T-cell (primary cell): ENCODE results near the gene PLCL1. TPM values are rescaled to one million over a fixed set of nuclear protein-coding genes. Genes with fewer than 3 reads are reported as not detected.

Experiments
- ATAC-seq, 4 experiments: fragments of 200-7000 bp in 3 of 4; fragments of 150-1000 bp in 1 of 4; cut with Tn5 transposase; replicated peaks in 1 of 4; 1 replicate in 3 of 4; 2 replicates in 1 of 4; pipeline ENCODE4 v1.10.0; 2021; ENCODE audit warnings: moderate library complexity in 3 of 4, mild to moderate bottlenecking in 2 of 4, moderate number of reproducible peaks in 1 of 4
- CTCF ChIA-PET, 2 donors: fragments of 300-600 bp; sonication (Branson Sonifier 250); formaldehyde crosslinking; loops; one replicate each; lab custom pipeline; 2022; ENCODE audit warnings: antibody characterized with exemption in 2 of 2; lab: Charles Lee
- POLR2A ChIA-PET, 2 donors: fragments of 300-600 bp; sonication (Branson Sonifier 250); formaldehyde crosslinking; loops; one replicate each; lab custom pipeline; 2022; ENCODE audit warnings: antibody characterized with exemption in 2 of 2; lab: Charles Lee
- DNase-seq, 35 experiments: peaks; one replicate each; pipeline versions ENCODE4 v3.0.0 to v3.0.0-alpha.2; 2013 to 2023
- H3K27ac ChIP-seq: one replicate; pipeline ENCODE4 v1.5.1; 2013; ENCODE audit warnings: low read length
- H3K27me3 ChIP-seq, 2 experiments: replicated peaks in 1 of 2; 1 replicate in 1 of 2; 2 replicates in 1 of 2; pipeline versions ENCODE4 v1.6.1 to v1.7.0; 2013; ENCODE audit warnings: low read length in 1 of 2, mixed read lengths in 1 of 2; ENCODE audit not compliant: control insufficient read depth in 2 of 2, insufficient read depth in 2 of 2; ENCODE audit errors: extremely low read depth in 1 of 2
- H3K36me3 ChIP-seq, 2 donors: 1 replicate in 1 of 2; 2 replicates in 1 of 2; pipeline versions ENCODE4 v1.6.1 to v1.7.0; 2013; ENCODE audit warnings: low read length in 1 of 2; ENCODE audit not compliant: control insufficient read depth in 2 of 2, insufficient read depth in 1 of 2; ENCODE audit errors: extremely low read depth in 1 of 2
- H3K4me1 ChIP-seq, 2 experiments: 1 replicate in 1 of 2; 2 replicates in 1 of 2; pipeline versions ENCODE4 v1.6.1 to v1.7.0; 2013; ENCODE audit warnings: low read length in 2 of 2, mixed read lengths in 1 of 2; ENCODE audit not compliant: insufficient read depth in 2 of 2, control insufficient read depth in 1 of 2; ENCODE audit errors: extremely low read depth in 1 of 2
- H3K4me3 ChIP-seq, 2 donors: 1 replicate in 1 of 2; 2 replicates in 1 of 2; pipeline versions ENCODE4 v1.5.1 to v1.7.0; 2013; ENCODE audit warnings: mild to moderate bottlenecking in 2 of 2, low read length in 1 of 2, moderate library complexity in 1 of 2; ENCODE audit not compliant: control insufficient read depth in 1 of 2; ENCODE audit errors: extremely low read depth in 1 of 2
- H3K9me3 ChIP-seq: 2 replicates; pipeline ENCODE4 v1.7.0; 2013
- H3K27ac Mint-ChIP-seq, 2 donors: one replicate each; pipeline ENCODE4 v1.8.0; 2020 to 2021; ENCODE audit warnings: mild to moderate bottlenecking in 2 of 2, mixed read lengths in 2 of 2
- H3K27me3 Mint-ChIP-seq, 2 donors: one replicate each; pipeline ENCODE4 v1.8.0; 2021 to 2022; ENCODE audit warnings: mixed read lengths in 2 of 2
- H3K36me3 Mint-ChIP-seq: one replicate; pipeline ENCODE4 v1.8.0; 2021; ENCODE audit warnings: mixed read lengths
- H3K4me1 Mint-ChIP-seq, 3 donors: one replicate each; pipeline ENCODE4 v1.8.0; 2020 to 2022; ENCODE audit warnings: mixed read lengths in 3 of 3, mild to moderate bottlenecking in 1 of 3
- H3K4me3 Mint-ChIP-seq, 3 donors: one replicate each; pipeline ENCODE4 v1.8.0; 2020 to 2022; ENCODE audit warnings: mild to moderate bottlenecking in 3 of 3, mixed read lengths in 3 of 3, moderate library complexity in 3 of 3
- H3K9me3 Mint-ChIP-seq, 3 donors: one replicate each; pipeline ENCODE4 v1.8.0; 2020 to 2022; ENCODE audit warnings: mixed read lengths in 3 of 3
- WGBS: methylation state at CpG from one replicate; pipeline ENCODE4 v1.1.5; 2013; ENCODE audit warnings: missing lambda C conversion rate; ENCODE audit not compliant: insufficient coverage; 5-methylcytosine and 5-hydroxymethylcytosine counted together
- total RNA-seq, 35 experiments: library from RNA in 6 of 35; stranded (reverse) in 6 of 35; fragments of 120-200 nt in 1 of 35; gene quantifications; one replicate each; pipeline versions ENCODE4 v1.2.1 to v1.2.4 and lab custom pipeline; 2013 to 2026

Gene PLCL1
- total RNA-seq, 5 donors from 2014 or later (not counting 1 experiment from before 2014, with no cell fraction given): 15.3 to 24.7 (median 20.3) TPM

GRCh38 chr2:197835293-197835692, 30.9 kb downstream of the PLCL1 start:
- no peak overlapping the region for H3K27ac ChIP-seq
- H3K4me1 Mint-ChIP-seq: peaks cover 38 to 40% (median 38%) of the 10 kb centered on the region in 3 donors
- H3K4me3 Mint-ChIP-seq: no peak overlapping the region
- H3K9me3 Mint-ChIP-seq: peaks cover 7 to 22% (median 7%) of the 10 kb centered on the region in 3 donors
- peak overlapping the region in 1 of 2 donors; percentile 4 for H3K27ac Mint-ChIP-seq
- no peak overlapping the region for H3K4me3 ChIP-seq
- DNase-seq (no peak), ATAC-seq (no peak)
- H3K27me3 Mint-ChIP-seq: no peaks in the 10 kb centered on the region
- H3K36me3 ChIP-seq: no peaks in the 10 kb centered on the region
- H3K9me3 ChIP-seq: no peaks in the 10 kb centered on the region
- H3K27me3 ChIP-seq: no peaks in the 10 kb centered on the region
- peaks cover 12 to 20% of the 10 kb centered on the region in 2 experiments for H3K4me1 ChIP-seq
- peaks cover 11% of the 10 kb centered on the region for H3K36me3 Mint-ChIP-seq
- WGBS: no CpG with 5 or more reads among the region's 4 CpGs
- CTCF ChIA-PET: no interaction called here
- POLR2A ChIA-PET: no interaction called here

DNA sequence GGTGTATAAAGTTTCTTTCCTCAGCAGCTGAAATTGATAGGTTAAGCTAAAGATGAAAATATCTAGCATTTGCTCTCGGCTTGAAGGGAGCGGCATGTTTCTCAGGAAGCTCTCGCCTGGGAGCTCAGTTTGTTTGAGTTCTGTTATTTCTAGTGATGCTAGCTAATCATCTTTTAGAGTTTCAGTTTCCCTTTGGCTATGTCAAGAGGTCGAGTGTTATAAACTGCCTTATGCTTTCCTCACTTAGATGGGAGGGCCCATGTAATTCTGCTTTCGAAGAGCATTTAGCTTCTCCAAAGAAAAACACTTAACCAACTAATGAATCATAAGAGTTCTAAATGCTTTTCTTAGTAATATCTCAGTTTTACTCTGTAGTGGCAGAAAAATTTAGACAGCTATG, 33.6 kb downstream of the PLCL1 start:
- 0% methylated on average over 3 of the region's 5 CpGs for WGBS
- Histone ChIP-seq H3K27ac (peak overlapping the region; percentile 83), H3K4me3 (peak overlapping the region in 1 of 2 donors; percentile 17), H3K4me1 (peaks cover 14 to 33% of the 10 kb centered on the region in 2 experiments), H3K27me3 (no peaks in the 10 kb centered on the region), H3K36me3 (no peaks in the 10 kb centered on the region), H3K9me3 (no peaks in the 10 kb centered on the region)
- ATAC-seq (peak; percentile 84 to 92 (median 86)), DNase-seq (peak in 10 of 35 experiments; percentile 0 to 63 (median 8))
- Mint-ChIP-seq H3K4me1 (peaks cover 61 to 65% (median 64%) of the 10 kb centered on the region in 3 donors), H3K9me3 (peaks cover 0 to 7% (median 6%) of the 10 kb centered on the region in 3 donors), H3K27me3 (no peaks in the 10 kb centered on the region), H3K27ac (peak overlapping the region; percentile 91 to 92), H3K4me3 (peak overlapping the region; percentile 65 to 69 (median 65)), H3K36me3 (peaks cover 4% of the 10 kb centered on the region)
- ChIA-PET CTCF (interaction anchor here (0.5 to 2.0 kb wide), 16 partner anchors 9 to 459 kb away, joined by 3 to 15 read pairs (median 4); partner anchors contain the start of gene PLCL1 (in 1 of the 2)), POLR2A (interaction anchor here (0.6 to 1.9 kb wide), 6 partner anchors 10 to 117 kb away, joined by 3 to 9 read pairs (median 4); no protein-coding TSS in a partner anchor)

GRCh38 chr2:197838579-197838978, 34.2 kb downstream of the PLCL1 start:
- CTCF ChIA-PET: interaction anchor here (0.5 to 2.0 kb wide), 13 partner anchors 9 to 459 kb away, joined by 3 to 15 read pairs (median 4); partner anchors contain the start of gene PLCL1 (in 1 of the 2)
- no peaks in the 10 kb centered on the region for H3K36me3 ChIP-seq
- no peaks in the 10 kb centered on the region for H3K27me3 Mint-ChIP-seq
- peaks cover 14 to 35% of the 10 kb centered on the region in 2 experiments for H3K4me1 ChIP-seq
- peaks cover 67 to 69% (median 67%) of the 10 kb centered on the region in 3 donors for H3K4me1 Mint-ChIP-seq
- peaks cover 0 to 7% (median 6%) of the 10 kb centered on the region in 3 donors for H3K9me3 Mint-ChIP-seq
- H3K36me3 Mint-ChIP-seq: peaks cover 4% of the 10 kb centered on the region
- WGBS: no CpG with 5 or more reads among the region's 2 CpGs
- H3K9me3 ChIP-seq: no peaks in the 10 kb centered on the region
- POLR2A ChIA-PET: interaction anchor here (0.6 to 1.9 kb wide), 4 partner anchors 9 to 38 kb away, joined by 3 to 9 read pairs (median 6); no protein-coding TSS in a partner anchor
- peak overlapping the region; percentile 91 to 92 for H3K27ac Mint-ChIP-seq
- H3K4me3 ChIP-seq: no peak overlapping the region
- H3K4me3 Mint-ChIP-seq: peak overlapping the region; percentile 65 to 69 (median 65)
- ATAC-seq (no peak), DNase-seq (no peak)
- H3K27ac ChIP-seq: peak overlapping the region; percentile 83
- no peaks in the 10 kb centered on the region for H3K27me3 ChIP-seq

DNA sequence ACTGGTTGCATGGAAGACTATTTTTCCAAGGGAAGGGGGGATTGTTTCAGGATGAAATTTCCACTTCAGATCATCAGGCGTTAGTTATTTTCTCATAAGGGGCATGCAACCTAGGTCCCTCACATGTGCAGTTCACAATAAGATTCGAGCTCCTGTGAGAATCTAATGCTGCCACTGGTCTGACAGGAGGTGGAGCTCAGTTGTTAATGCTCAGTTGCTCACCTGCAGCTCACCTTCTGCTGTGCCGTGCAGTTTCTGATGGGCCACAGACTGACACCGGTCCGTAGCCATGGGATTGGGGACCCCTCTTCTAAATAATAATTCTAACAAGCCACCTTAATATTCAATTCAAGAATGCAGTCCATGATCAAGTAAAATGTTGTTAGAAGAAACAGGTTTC, 34.9 kb downstream of the PLCL1 start:
- Histone ChIP-seq H3K27me3 (no peaks in the 10 kb centered on the region), H3K27ac (peak overlapping the region; percentile 10), H3K4me3 (no peak overlapping the region), H3K9me3 (no peaks in the 10 kb centered on the region), H3K36me3 (no peaks in the 10 kb centered on the region), H3K4me1 (peaks cover 14 to 35% of the 10 kb centered on the region in 2 experiments)
- ATAC-seq (peak; percentile 34 to 56 (median 45)), DNase-seq (peak in 5 of 35 experiments; percentile 5 to 25 (median 10))
- 60% methylated on average over 1 of the region's 5 CpGs for WGBS
- Mint-ChIP-seq H3K4me1 (peaks cover 67 to 73% (median 70%) of the 10 kb centered on the region in 3 donors), H3K4me3 (peak overlapping the region; percentile 53 to 65 (median 63)), H3K36me3 (peaks cover 4% of the 10 kb centered on the region), H3K9me3 (peaks cover 0 to 3% (median 2%) of the 10 kb centered on the region in 3 donors), H3K27ac (peak overlapping the region; percentile 91 to 92), H3K27me3 (no peaks in the 10 kb centered on the region)
- ChIA-PET CTCF (interaction anchor here in 1 of 2 donors (0.7 to 1.5 kb wide), 3 partner anchors 9 to 288 kb away, joined by 3 to 5 read pairs (median 4); no protein-coding TSS in a partner anchor), POLR2A (interaction anchor here in 1 of 2 donors (1.9 kb wide), 1 partner anchor 9 kb away, joined by 8 read pairs; no protein-coding TSS in a partner anchor)

- H3K9me3 Mint-ChIP-seq: no peaks in the 10 kb centered on the region
- no peak for DNase-seq
- H3K4me3 Mint-ChIP-seq: peak overlapping the region in 1 of 3 donors; percentile 65
- no peaks in the 10 kb centered on the region for H3K9me3 ChIP-seq
- no peak overlapping the region for H3K4me3 ChIP-seq
- peak overlapping the region; percentile 45 to 92 for H3K27ac Mint-ChIP-seq
- H3K27me3 Mint-ChIP-seq: no peaks in the 10 kb centered on the region
- H3K36me3 ChIP-seq: no peaks in the 10 kb centered on the region
- CTCF ChIA-PET: interaction anchor here in 1 of 2 donors (0.7 to 1.5 kb wide), 4 partner anchors 8 to 287 kb away, joined by 3 to 5 read pairs (median 4); no protein-coding TSS in a partner anchor
- H3K4me1 Mint-ChIP-seq: peaks cover 68 to 71% (median 71%) of the 10 kb centered on the region in 3 donors
- peaks cover 4% of the 10 kb centered on the region for H3K36me3 Mint-ChIP-seq
- H3K27ac ChIP-seq: peak overlapping the region; percentile 10
- ATAC-seq: no peak
- H3K27me3 ChIP-seq: no peaks in the 10 kb centered on the region
- POLR2A ChIA-PET: interaction anchor here in 1 of 2 donors (0.9 kb wide), 1 partner anchor 16 kb away, joined by 3 read pairs; no protein-coding TSS in a partner anchor
- H3K4me1 ChIP-seq: peaks cover 14 to 37% of the 10 kb centered on the region in 2 experiments
Measured at GRCh38 chr2:197839856-197840255, 35.5 kb downstream of the PLCL1 start.

DNA sequence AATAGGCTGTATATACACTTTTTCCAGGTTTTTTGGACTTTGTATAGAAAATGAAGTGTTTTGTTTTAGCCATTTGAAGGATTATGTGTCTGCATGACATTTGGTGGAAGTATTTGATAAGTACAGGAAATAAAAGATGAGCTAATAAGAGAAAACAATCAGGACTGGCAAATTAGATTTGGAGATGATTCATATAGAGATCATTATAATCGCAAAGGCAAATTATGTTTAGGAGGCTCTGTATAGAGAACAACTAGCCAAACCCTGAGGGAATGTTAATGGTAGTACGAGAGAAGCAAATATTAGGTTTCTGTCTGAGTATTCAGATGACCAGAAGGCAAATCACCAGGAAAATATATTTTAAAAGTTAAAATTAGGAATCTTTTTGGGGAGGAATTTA, 41.7 kb downstream of the PLCL1 start:
- ATAC-seq (no peak), DNase-seq (no peak)
- CTCF ChIA-PET: interaction anchor here in 1 of 2 donors (2.5 kb wide), 1 partner anchor 8 kb away, joined by 15 read pairs; no protein-coding TSS in a partner anchor
- WGBS: 83% methylated on average over 1 of the region's 2 CpGs
- H3K36me3 ChIP-seq: no peaks in the 10 kb centered on the region
- peak overlapping the region in 1 of 2 donors; percentile 36 for H3K27ac Mint-ChIP-seq
- no peak overlapping the region for H3K4me3 ChIP-seq
- H3K9me3 ChIP-seq: no peaks in the 10 kb centered on the region
- H3K27me3 Mint-ChIP-seq: no peaks in the 10 kb centered on the region
- POLR2A ChIA-PET: interaction anchor here in 1 of 2 donors (1.2 kb wide), 1 partner anchor 22 kb away, joined by 4 read pairs; no protein-coding TSS in a partner anchor
- no peaks in the 10 kb centered on the region for H3K9me3 Mint-ChIP-seq
- H3K27me3 ChIP-seq: no peaks in the 10 kb centered on the region
- H3K36me3 Mint-ChIP-seq: peaks cover 3% of the 10 kb centered on the region
- H3K4me1 Mint-ChIP-seq: peaks cover 83 to 89% (median 85%) of the 10 kb centered on the region in 3 donors
- H3K27ac ChIP-seq: no peak overlapping the region
- H3K4me1 ChIP-seq: peaks cover 5 to 55% of the 10 kb centered on the region in 2 experiments
- H3K4me3 Mint-ChIP-seq: peak overlapping the region in 1 of 3 donors; percentile 30
